ENCODE measurements around the gene NDRG2. TPM values are rescaled to one million over a fixed set of nuclear protein-coding genes. Genes with fewer than 3 reads are reported as not detected.
"Not testable (repeated sequence)": the region's sequence is repeated elsewhere in the genome, so short reads cannot be mapped to it uniquely, and the experiment has no call there.

NDRG2 gene
- total RNA-seq, 1 donor from 2014 or later = 1.9 TPM

DNA sequence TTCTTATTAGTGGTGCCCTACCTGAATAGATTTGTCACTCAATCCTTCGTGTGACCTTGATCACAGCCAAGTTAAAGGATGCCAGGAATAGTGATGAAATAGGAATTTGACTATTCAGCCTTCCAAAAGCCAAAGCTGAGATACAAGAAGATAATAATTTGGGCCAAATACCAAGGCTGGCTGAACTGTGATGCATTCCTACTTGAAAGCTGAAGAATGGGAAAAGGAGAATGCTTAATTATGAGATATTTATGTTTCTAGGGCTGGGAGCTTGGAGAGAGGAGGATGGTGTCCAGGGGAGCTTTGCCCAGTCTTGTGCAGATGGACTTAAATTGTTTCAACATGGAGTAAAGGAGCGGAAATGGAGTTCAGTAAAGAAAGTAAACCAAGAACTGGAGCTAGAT is 22.5 kb upstream of the NDRG2 start:
- intact Hi-C loops (cut with micrococcal nuclease) = no loop called here
- H3K27ac Mint-ChIP-seq = no peak overlapping the region
- no peaks in the 10 kb centered on the region for H3K4me1 Mint-ChIP-seq
- H3K9me3 Mint-ChIP-seq = no peaks in the 10 kb centered on the region
- peaks cover 36% of the 10 kb centered on the region for H3K27me3 Mint-ChIP-seq
- no peaks in the 10 kb centered on the region for H3K36me3 Mint-ChIP-seq (ENCODE audit: low read depth)
- DNase-seq = no peak
- no peak overlapping the region for H3K4me3 Mint-ChIP-seq

DNA sequence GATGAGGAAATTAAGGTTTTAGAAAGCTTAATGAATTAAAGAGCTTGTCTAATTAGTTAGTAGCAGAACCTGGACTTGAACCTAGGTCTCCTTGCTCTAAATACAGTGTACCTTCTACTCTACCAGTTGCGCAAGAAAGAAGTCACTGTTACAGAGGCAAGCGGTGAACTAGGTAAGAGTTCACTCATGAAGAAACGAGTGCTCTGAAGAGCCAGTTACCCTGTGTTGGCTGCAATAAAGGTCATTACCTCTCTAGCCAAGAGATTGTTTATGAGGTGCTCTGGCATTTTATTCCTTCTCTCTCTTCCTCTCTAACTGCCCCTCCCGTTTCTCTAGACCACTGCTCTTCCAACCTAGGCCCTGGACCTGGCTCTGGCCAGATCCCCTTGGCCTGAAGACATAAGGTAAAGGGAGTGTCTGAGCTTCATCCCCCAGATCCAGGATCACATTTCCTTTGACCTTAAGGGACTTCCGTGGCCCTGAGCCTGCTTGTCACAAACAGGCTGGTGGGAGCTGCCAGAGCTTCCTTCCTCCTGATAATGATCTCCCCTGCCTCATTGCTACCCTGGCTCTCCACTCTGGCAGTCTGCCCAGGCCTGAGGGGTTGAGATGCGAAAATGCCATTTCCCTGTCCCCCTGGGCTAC is 19.2 kb upstream of the NDRG2 start:
- H3K27ac Mint-ChIP-seq = no peak overlapping the region
- no peaks in the 10 kb centered on the region for H3K9me3 Mint-ChIP-seq
- DNase-seq = no peak
- peaks cover 40% of the 10 kb centered on the region for H3K27me3 Mint-ChIP-seq
- H3K36me3 Mint-ChIP-seq (ENCODE audit: low read depth) = no peaks in the 10 kb centered on the region
- no peaks in the 10 kb centered on the region for H3K4me1 Mint-ChIP-seq
- intact Hi-C loops (cut with micrococcal nuclease) = no loop called here
- no peak overlapping the region for H3K4me3 Mint-ChIP-seq

DNA sequence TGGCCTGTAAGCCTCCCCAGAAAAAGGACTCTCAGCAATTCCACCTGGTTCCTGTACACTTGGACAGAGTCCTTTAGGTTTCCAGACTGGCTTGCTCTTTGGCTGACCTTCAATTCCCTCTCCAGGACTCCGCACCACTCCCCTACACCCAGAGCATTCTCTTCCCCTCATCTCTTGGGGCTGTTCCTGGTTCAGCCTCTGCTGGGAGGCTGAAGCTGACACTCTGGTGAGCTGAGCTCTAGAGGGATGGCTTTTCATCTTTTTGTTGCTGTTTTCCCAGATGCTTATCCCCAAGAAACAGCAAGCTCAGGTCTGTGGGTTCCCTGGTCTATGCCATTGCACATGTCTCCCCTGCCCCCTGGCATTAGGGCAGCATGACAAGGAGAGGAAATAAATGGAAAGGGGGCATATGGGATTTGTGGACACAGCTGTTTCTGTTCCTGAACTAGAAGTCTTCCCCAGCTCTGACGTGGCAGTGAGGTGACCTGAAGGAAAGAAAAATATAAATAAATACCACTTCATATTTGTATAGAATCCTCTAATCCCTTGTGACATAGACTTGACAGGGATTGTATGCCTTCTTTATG is 18.6 kb upstream of the NDRG2 start:
- Mint-ChIP-seq H3K4me3 (no peak overlapping the region), H3K27me3 (peaks cover 39% of the 10 kb centered on the region), H3K27ac (no peak overlapping the region), H3K36me3 (ENCODE audit: low read depth) (no peaks in the 10 kb centered on the region), H3K4me1 (no peaks in the 10 kb centered on the region), H3K9me3 (no peaks in the 10 kb centered on the region)
- intact Hi-C loops (cut with micrococcal nuclease) = no loop called here
- DNase-seq = no peak

DNA sequence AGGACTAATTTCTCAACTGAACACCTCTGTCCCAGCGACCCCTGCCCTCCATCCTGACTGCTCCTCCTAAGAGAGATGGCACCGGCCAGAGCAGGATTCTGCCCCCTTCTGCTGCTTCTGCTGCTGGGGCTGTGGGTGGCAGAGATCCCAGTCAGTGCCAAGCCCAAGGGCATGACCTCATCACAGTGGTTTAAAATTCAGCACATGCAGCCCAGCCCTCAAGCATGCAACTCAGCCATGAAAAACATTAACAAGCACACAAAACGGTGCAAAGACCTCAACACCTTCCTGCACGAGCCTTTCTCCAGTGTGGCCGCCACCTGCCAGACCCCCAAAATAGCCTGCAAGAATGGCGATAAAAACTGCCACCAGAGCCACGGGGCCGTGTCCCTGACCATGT is 18.1 kb upstream of the NDRG2 start:
- Mint-ChIP-seq H3K4me3 (no peak overlapping the region), H3K9me3 (no peaks in the 10 kb centered on the region), H3K27ac (no peak overlapping the region), H3K27me3 (peaks cover 40% of the 10 kb centered on the region), H3K36me3 (ENCODE audit: low read depth) (no peaks in the 10 kb centered on the region), H3K4me1 (no peaks in the 10 kb centered on the region)
- intact Hi-C loops (cut with micrococcal nuclease) = no loop called here
- no peak for DNase-seq

DNA sequence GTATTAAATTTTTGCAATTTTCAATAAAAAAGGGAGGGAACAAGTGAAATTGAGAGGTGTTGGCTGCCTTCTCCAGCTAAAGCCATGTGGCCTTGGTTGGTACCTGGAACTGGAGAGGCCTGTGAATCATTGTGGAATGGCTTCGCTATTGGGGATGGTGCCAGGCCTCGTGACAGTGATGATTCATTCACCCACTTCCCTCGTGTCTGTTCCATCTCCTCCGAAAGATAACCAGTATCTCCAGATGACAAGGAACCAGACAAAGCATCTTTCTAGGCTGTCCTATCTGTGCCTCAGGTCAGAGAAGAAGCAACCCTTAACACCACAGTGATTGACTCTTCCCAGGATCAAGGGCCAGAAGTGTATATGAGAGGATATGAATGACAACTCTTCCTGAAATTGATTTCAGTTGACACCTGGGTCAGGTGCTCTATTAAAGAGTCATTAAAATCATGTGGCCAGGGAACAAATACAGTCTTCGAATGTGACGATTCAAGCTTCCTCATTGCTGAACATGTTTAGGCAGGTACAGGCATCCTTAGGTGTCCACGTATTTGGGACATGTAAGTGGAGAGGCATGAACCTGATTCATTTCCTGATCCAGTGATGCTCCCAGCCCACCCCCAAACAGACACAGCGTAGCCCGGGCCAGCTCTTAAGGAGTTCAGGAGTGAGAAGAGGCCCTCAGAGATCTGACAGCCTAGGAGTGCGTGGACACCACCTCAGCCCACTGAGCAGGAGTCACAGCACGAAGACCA is 17.0 kb upstream of the NDRG2 start, which contains the start of gene RNASE7:
Gene RNASE7, plus strand, starts transcription at position 687 of the 758 bp plus-strand sequence. CDS start 631 bp downstream, outside the sequence.
- no peaks in the 10 kb centered on the region for H3K9me3 Mint-ChIP-seq
- intact Hi-C loops (cut with micrococcal nuclease) = no loop called here
- no peaks in the 10 kb centered on the region for H3K36me3 Mint-ChIP-seq (ENCODE audit: low read depth)
- no peak for DNase-seq
- H3K4me3 Mint-ChIP-seq = no peak within 1 kb of the TSS
- no peak within 1 kb of the TSS for H3K27ac Mint-ChIP-seq
- peaks cover 38% of the 10 kb centered on the region for H3K27me3 Mint-ChIP-seq
- H3K4me1 Mint-ChIP-seq = no peaks in the 10 kb centered on the region

- not testable (repeated sequence) for DNase-seq; H3K36me3 Mint-ChIP-seq (ENCODE audit: low read depth); H3K4me1 Mint-ChIP-seq; H3K27ac Mint-ChIP-seq; H3K4me3 Mint-ChIP-seq; H3K9me3 Mint-ChIP-seq
- peaks cover 36% of the 10 kb centered on the region for H3K27me3 Mint-ChIP-seq
- intact Hi-C loops (cut with micrococcal nuclease) = loop anchor here (1.0 kb wide), 2 partner anchors 27 to 184 kb away; no protein-coding TSS in a partner anchor
Measured at GRCh38 chr14:21040941-21041340, 16.1 kb upstream of the NDRG2 start.

DNA sequence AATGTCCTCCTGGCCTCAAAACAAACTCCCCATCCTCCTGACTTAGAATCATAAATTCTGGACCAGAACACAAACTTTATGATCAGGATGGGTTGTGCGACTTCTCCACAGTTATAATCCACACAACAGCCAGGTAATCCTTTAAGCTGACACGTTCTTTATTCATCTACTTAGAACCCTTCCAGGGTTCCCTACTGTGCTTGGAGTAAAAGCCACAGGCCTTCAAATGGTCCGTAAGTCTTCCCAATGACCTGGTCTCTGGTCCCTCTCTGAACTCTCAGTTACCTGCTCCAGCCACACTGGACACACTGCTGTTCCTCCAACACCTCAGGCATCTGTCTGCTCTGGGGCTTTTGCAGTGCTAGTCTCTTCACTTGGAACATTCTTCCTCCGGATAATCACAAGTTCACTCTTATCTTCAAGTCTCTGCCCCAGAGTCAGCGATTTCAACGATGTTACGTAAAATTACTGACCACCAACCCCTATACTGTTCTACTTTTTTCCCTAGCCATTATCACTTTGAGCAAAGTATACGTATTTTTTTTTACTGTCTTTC is 15.6 kb upstream of the NDRG2 start:
- H3K36me3 Mint-ChIP-seq (ENCODE audit: low read depth) = no peaks in the 10 kb centered on the region
- no peaks in the 10 kb centered on the region for H3K9me3 Mint-ChIP-seq
- H3K27me3 Mint-ChIP-seq = peaks cover 33% of the 10 kb centered on the region
- no peak overlapping the region for H3K27ac Mint-ChIP-seq
- H3K4me3 Mint-ChIP-seq = no peak overlapping the region
- intact Hi-C loops (cut with micrococcal nuclease) = loop anchor here (1.0 kb wide), 2 partner anchors 26 to 183 kb away; no protein-coding TSS in a partner anchor
- no peaks in the 10 kb centered on the region for H3K4me1 Mint-ChIP-seq
- no peak for DNase-seq

- DNase-seq = peak; percentile 72
- H3K27ac Mint-ChIP-seq = no peak overlapping the region
- no peaks in the 10 kb centered on the region for H3K36me3 Mint-ChIP-seq (ENCODE audit: low read depth)
- no peaks in the 10 kb centered on the region for H3K4me1 Mint-ChIP-seq
- H3K4me3 Mint-ChIP-seq = no peak overlapping the region
- H3K27me3 Mint-ChIP-seq = peaks cover 29% of the 10 kb centered on the region
- intact Hi-C loops (cut with micrococcal nuclease) = loop anchor here (1.0 kb wide), 2 partner anchors 25 to 182 kb away; no protein-coding TSS in a partner anchor
- no peaks in the 10 kb centered on the region for H3K9me3 Mint-ChIP-seq
Measured at GRCh38 chr14:21039585-21040369, 14.9 kb upstream of the NDRG2 start.

- Mint-ChIP-seq H3K36me3 (ENCODE audit: low read depth) (no peaks in the 10 kb centered on the region), H3K4me1 (no peaks in the 10 kb centered on the region), H3K9me3 (no peaks in the 10 kb centered on the region), H3K4me3 (no peak overlapping the region), H3K27ac (no peak overlapping the region), H3K27me3 (peaks cover 22% of the 10 kb centered on the region)
- no peak for DNase-seq
- intact Hi-C loops (cut with micrococcal nuclease) = no loop called here
Measured at GRCh38 chr14:21038441-21039422, 13.9 kb upstream of the NDRG2 start.

DNA sequence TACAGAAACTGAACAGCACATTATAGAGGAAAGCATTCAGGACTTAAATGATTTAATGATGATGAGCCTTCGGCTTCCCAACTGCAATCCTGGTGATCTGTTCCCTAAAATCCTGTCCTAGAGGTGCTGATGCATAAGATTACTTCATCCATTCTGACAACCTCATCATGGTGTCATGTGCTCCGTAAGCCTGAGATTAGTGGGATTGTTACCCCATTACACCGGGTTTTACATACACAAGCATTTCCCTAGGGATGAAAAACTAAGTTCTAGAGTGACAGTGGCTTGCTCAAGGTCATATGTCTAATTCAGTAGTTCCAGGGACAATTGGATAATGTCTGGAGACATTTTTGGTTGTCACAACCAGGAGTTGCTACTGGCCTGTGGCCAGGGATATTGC is 12.3 kb upstream of the NDRG2 start:
- Mint-ChIP-seq H3K27ac (no peak overlapping the region), H3K27me3 (peaks cover 16% of the 10 kb centered on the region), H3K9me3 (no peaks in the 10 kb centered on the region), H3K4me1 (no peaks in the 10 kb centered on the region), H3K4me3 (no peak overlapping the region), H3K36me3 (ENCODE audit: low read depth) (no peaks in the 10 kb centered on the region)
- intact Hi-C loops (cut with micrococcal nuclease) = no loop called here
- no peak for DNase-seq

- Mint-ChIP-seq H3K27me3 (peaks cover 17% of the 10 kb centered on the region), H3K4me1 (no peaks in the 10 kb centered on the region), H3K9me3 (no peaks in the 10 kb centered on the region), H3K36me3 (ENCODE audit: low read depth) (no peaks in the 10 kb centered on the region), H3K4me3 (no peak overlapping the region), H3K27ac (no peak overlapping the region)
- no peak for DNase-seq
- intact Hi-C loops (cut with micrococcal nuclease) = no loop called here
Measured at GRCh38 chr14:21036751-21037150, 11.9 kb upstream of the NDRG2 start.

DNA sequence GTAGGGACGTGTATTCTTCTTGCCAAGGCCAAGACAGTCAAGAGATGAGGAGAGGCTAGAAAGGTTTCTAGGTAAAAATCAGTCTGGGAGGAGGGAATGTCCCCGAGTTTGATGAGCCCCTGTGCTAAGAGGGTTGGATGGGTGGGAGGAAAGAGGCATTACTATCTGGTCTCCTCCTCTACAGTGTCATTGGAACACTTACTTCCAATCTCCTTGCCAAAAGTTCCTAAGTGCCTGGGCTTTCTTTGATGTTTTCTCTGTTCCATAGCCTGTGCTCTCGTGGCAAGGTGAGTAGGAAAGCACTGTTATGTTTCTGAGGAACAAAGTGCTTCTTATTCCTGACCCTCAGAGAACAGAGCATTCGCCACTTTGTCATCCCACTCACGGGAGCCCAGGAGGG is 9.8 kb upstream of the NDRG2 start, which contains the start of gene RNASE13:
Gene RNASE13, minus strand, starts transcription at position 101 of the 400 bp plus-strand sequence. CDS start 519 bp downstream, outside the sequence.
- DNase-seq = no peak
- Mint-ChIP-seq H3K27ac (no peak within 1 kb of the TSS), H3K9me3 (no peaks in the 10 kb centered on the region), H3K27me3 (peaks cover 21% of the 10 kb centered on the region), H3K36me3 (ENCODE audit: low read depth) (no peaks in the 10 kb centered on the region), H3K4me1 (no peaks in the 10 kb centered on the region), H3K4me3 (no peak within 1 kb of the TSS)
- intact Hi-C loops (cut with micrococcal nuclease) = no loop called here

All from activated CD4-positive, alpha-beta T cell treated with anti-CD3 and anti-CD28 coated beads, Interleukin-2, amount 10 ng/mL, durations not matched to agents 24 days and 14 days (primary cell).